ENCODE measurements around the gene OSBPL8. TPM values are rescaled to one million over a fixed set of nuclear protein-coding genes. Genes with fewer than 3 reads are reported as not detected.

OSBPL8 gene
- total and polyA plus RNA-seq, 9 of the 15 experiments (the other 6 are each of a cell fraction or from before 2014, with no cell fraction given) = 17.4 to 82.7 (median 42.8) TPM

GRCh38 chr12:76544601-76545261 is 14.8 kb downstream of the OSBPL8 start (continued):
- TF ChIP-seq, protein P1, sequence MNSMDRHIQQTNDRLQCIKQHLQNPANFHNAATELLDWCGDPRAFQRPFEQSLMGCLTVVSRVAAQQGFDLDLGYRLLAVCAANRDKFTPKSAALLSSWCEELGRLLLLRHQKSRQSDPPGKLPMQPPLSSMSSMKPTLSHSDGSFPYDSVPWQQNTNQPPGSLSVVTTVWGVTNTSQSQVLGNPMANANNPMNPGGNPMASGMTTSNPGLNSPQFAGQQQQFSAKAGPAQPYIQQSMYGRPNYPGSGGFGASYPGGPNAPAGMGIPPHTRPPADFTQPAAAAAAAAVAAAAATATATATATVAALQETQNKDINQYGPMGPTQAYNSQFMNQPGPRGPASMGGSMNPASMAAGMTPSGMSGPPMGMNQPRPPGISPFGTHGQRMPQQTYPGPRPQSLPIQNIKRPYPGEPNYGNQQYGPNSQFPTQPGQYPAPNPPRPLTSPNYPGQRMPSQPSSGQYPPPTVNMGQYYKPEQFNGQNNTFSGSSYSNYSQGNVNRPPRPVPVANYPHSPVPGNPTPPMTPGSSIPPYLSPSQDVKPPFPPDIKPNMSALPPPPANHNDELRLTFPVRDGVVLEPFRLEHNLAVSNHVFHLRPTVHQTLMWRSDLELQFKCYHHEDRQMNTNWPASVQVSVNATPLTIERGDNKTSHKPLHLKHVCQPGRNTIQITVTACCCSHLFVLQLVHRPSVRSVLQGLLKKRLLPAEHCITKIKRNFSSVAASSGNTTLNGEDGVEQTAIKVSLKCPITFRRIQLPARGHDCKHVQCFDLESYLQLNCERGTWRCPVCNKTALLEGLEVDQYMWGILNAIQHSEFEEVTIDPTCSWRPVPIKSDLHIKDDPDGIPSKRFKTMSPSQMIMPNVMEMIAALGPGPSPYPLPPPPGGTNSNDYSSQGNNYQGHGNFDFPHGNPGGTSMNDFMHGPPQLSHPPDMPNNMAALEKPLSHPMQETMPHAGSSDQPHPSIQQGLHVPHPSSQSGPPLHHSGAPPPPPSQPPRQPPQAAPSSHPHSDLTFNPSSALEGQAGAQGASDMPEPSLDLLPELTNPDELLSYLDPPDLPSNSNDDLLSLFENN (IDR thresholded peaks at IDR 0.05; ENCODE audit: low read depth in 2 of 2, low read length in 2 of 2) = no peak
- TF ChIP-seq ZBTB11 (CRISPR knock-in tag; IDR thresholded peaks at IDR 0.05) (no peak), HMBOX1 (IDR thresholded peaks at IDR 0.05) (peak; percentile 59; the same call in 1 of the 2 replicates), NR3C1 (CRISPR knock-in tag; IDR thresholded peaks at IDR 0.05) (no peak), ELF2 (CRISPR knock-in tag; IDR thresholded peaks at IDR 0.05) (no peak), ZNF263 (CRISPR knock-in tag; IDR thresholded peaks at IDR 0.05; ENCODE audit: borderline replicate concordance) (no peak), ARID1B (IDR thresholded peaks at IDR 0.05) (peak; percentile 42; the same call in 1 of the 2 replicates), PCBP2 (IDR thresholded peaks at IDR 0.05; ENCODE audit: low read depth, low read length, poor library complexity, severe bottlenecking) (no peak), DPF2 (IDR thresholded peaks at IDR 0.05) (peak; percentile 20; the same call in 1 of the 2 replicates), ETS2 (tag; IDR thresholded peaks at IDR 0.05; ENCODE audit: borderline replicate concordance, poor library complexity, severe bottlenecking) (no peak), ZNF384 (IDR thresholded peaks at IDR 0.05; ENCODE audit: low read depth, low read length) (no peak), ZNF717 (CRISPR knock-in tag; IDR thresholded peaks at IDR 0.05) (no peak)
- TF ChIP-seq, protein P2, sequence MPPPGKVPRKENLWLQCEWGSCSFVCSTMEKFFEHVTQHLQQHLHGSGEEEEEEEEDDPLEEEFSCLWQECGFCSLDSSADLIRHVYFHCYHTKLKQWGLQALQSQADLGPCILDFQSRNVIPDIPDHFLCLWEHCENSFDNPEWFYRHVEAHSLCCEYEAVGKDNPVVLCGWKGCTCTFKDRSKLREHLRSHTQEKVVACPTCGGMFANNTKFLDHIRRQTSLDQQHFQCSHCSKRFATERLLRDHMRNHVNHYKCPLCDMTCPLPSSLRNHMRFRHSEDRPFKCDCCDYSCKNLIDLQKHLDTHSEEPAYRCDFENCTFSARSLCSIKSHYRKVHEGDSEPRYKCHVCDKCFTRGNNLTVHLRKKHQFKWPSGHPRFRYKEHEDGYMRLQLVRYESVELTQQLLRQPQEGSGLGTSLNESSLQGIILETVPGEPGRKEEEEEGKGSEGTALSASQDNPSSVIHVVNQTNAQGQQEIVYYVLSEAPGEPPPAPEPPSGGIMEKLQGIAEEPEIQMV (tag; conservative IDR thresholded peaks at IDR 0.05; ENCODE audit: low read depth) = no peak
